OCI-LY3 (cell line): ENCODE data around the gene ITIH3.

Experiments
- EZH2phosphoT487 ChIP-seq: fragments of 200-600 bp; shearing (Covaris generic); IDR thresholded peaks from 2 replicates; pipeline ENCODE4 v1.6.1; 2018; ENCODE audit warnings: antibody characterized with exemption, mixed run types, low read depth
- TF ChIP-seq, protein P1 (sequence below): fragments of 200-600, 300-600 bp; sonication (generic); IDR thresholded peaks from 2 replicates; pipeline ENCODE4 v1.5.1; 2014; ENCODE audit warnings: antibody characterized with exemption, low read length, low read depth

DNA sequence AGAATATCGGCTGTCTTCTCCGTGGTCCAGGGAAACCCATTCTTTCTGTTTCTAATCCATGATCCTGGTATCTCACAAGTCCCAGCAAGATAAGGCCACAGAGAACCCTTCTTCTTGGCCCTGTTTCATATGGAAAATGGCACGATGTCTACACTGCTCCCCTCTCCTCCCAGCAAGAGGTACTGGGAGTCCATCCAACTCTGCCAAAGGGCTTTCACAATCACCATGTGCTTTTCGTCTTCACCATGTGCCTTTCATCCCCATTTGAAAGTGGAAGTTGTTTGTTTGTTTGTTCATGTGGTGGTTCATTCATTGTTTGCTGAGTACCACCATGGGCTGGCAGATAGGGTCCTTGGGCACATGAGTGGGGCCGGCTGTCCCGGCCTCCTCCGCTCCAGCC, 5.5 kb downstream of the ITIH3 start:
- TF ChIP-seq, protein P1, sequence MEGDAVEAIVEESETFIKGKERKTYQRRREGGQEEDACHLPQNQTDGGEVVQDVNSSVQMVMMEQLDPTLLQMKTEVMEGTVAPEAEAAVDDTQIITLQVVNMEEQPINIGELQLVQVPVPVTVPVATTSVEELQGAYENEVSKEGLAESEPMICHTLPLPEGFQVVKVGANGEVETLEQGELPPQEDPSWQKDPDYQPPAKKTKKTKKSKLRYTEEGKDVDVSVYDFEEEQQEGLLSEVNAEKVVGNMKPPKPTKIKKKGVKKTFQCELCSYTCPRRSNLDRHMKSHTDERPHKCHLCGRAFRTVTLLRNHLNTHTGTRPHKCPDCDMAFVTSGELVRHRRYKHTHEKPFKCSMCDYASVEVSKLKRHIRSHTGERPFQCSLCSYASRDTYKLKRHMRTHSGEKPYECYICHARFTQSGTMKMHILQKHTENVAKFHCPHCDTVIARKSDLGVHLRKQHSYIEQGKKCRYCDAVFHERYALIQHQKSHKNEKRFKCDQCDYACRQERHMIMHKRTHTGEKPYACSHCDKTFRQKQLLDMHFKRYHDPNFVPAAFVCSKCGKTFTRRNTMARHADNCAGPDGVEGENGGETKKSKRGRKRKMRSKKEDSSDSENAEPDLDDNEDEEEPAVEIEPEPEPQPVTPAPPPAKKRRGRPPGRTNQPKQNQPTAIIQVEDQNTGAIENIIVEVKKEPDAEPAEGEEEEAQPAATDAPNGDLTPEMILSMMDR = no peak
- no peak for TF ChIP-seq EZH2phosphoT487
